Measurements from ENCODE around the gene SSBP2.
A peak's percentile ranks its signal among the peaks of the same experiment; 100 is the strongest.

SSBP2 gene

GRCh38 chr5:81534441-81534840 lies 216.5 kb downstream of the SSBP2 start:
- no peak for TF ChIP-seq CTCF (conservative IDR thresholded peaks at IDR 0.05; ENCODE audit: control insufficient read depth, insufficient read depth, low read depth, low read length)
- H3K4me3 ChIP-seq (ENCODE audit: control insufficient read depth, low read depth, low read length), result no peak overlapping the region
- peak; percentile 3 for DNase-seq (ENCODE audit: low read depth)

- H3K4me3 ChIP-seq (ENCODE audit: control insufficient read depth, low read depth, low read length), result no peak overlapping the region
- DNase-seq (ENCODE audit: low read depth), result no peak
- TF ChIP-seq CTCF (conservative IDR thresholded peaks at IDR 0.05; ENCODE audit: control insufficient read depth, insufficient read depth, low read depth, low read length), result no peak
Observed at GRCh38 chr5:81533629-81534405, 217.1 kb downstream of the SSBP2 start.

GRCh38 chr5:81530919-81531318 lies 220.0 kb downstream of the SSBP2 start:
- H3K4me3 ChIP-seq (ENCODE audit: control insufficient read depth, low read depth, low read length), result no peak overlapping the region
- peak; percentile 13 for DNase-seq (ENCODE audit: low read depth)
- no peak for TF ChIP-seq CTCF (conservative IDR thresholded peaks at IDR 0.05; ENCODE audit: control insufficient read depth, insufficient read depth, low read depth, low read length)

GRCh38 chr5:81525690-81526089 lies 225.2 kb downstream of the SSBP2 start:
- H3K4me3 ChIP-seq (ENCODE audit: control insufficient read depth, low read depth, low read length), result no peak overlapping the region
- no peak for TF ChIP-seq CTCF (conservative IDR thresholded peaks at IDR 0.05; ENCODE audit: control insufficient read depth, insufficient read depth, low read depth, low read length)
- peak; percentile 82 for DNase-seq (ENCODE audit: low read depth)

GRCh38 chr5:81524015-81524414 lies 226.9 kb downstream of the SSBP2 start:
- TF ChIP-seq CTCF (conservative IDR thresholded peaks at IDR 0.05; ENCODE audit: control insufficient read depth, insufficient read depth, low read depth, low read length), result no peak
- DNase-seq (ENCODE audit: low read depth), result no peak
- H3K4me3 ChIP-seq (ENCODE audit: control insufficient read depth, low read depth, low read length), result no peak overlapping the region

GRCh38 chr5:81522571-81522970 lies 228.3 kb downstream of the SSBP2 start:
- no peak for DNase-seq (ENCODE audit: low read depth)
- no peak for TF ChIP-seq CTCF (conservative IDR thresholded peaks at IDR 0.05; ENCODE audit: control insufficient read depth, insufficient read depth, low read depth, low read length)
- no peak overlapping the region for H3K4me3 ChIP-seq (ENCODE audit: control insufficient read depth, low read depth, low read length)
